ENCODE results near the gene LRRN1. TPM values are rescaled to one million over a fixed set of nuclear protein-coding genes. Genes with fewer than 3 reads are reported as not detected.

The LRRN1 gene
- not detected in 2 replicates for total RNA-seq (2014; rRNA removed; shearing (Covaris generic))

DNA sequence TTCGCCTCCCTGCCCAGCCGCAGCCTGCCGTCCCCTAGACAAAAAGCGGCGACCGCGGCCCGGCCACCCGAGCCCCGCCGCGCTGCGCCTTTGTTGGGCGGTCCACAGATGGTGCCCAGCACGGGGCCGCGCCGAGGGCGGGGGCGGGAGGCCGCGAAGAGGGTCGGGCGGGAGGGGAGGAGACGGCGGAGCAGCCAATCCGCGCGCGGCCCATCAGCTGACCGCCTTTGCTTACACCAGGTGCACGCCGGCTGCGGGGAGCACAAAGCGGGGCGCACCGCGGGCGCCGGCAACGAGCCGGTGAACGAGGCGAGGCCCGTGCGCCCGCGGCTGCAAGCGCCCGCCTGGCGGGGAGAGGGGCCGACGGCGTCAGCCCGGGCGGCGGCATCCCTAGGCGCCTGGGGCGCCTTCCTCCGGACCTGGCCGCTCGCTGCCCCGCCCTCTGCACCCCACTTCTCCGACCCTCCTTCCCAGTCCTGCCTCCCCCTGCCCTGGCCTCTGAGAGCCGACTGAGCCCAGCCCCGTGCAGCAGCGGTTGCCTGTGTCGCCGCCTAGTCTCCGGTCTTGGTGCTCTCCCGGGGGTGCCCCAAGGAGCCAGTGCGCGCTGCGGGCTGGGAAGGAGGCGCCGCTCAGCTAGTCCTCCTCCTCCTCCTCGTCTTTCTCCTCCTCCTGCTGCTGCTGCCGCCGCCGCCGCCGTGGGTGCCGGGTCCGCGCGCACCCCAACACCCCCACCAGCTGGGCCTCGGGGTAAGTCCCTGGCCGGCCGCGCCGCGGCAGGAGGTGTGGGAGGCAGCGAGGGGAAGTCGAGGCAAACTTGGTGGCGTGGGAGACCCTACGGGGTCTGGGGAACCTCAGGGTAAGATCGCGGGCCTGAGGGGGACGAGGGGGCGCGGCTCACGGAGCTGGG, at the start of gene LRRN1:
Gene LRRN1 (plus strand): TSS at position 259 of the 907 bp plus-strand sequence. CDS start 45,211 bp downstream, outside the sequence.
- Histone ChIP-seq H3K36me3 (no peaks in the 10 kb centered on the region), H3K4me1 (replicated peaks) (no peaks in the 10 kb centered on the region), H3K27ac (no peak within 1 kb of the TSS), H3K9me3 (replicated peaks) (no peaks in the 10 kb centered on the region), H3K4me3 (no peak within 1 kb of the TSS), H3K27me3 (replicated peaks) (peaks cover 16% of the 10 kb centered on the region)
- no peak for DNase-seq (ENCODE audit: low read depth in 1 of 2, low spot score in 2 of 2)

DNA sequence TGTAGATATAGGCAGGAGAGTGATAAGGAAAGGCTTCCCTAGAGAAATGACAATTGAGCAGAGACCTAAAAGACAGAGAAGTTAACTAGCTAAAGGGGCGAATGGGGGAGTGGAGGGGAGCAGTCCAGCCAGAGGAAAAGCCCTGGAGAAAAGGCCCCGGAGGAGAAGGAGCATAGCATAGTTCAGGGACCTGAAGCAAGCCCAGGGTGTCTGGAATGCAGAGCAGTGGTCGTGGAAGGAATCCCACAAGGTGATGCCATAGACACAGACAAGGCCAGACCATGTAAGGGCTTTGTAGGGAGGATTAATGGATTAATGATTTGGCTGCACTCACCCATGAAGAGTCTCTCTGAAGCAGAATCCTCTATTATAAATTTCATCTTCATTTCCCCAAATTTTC, 45.8 kb upstream of the LRRN1 start:
- DNase-seq (ENCODE audit: low read depth in 1 of 2, low spot score in 2 of 2) = no peak
- H3K4me3 ChIP-seq = no peak overlapping the region

GRCh38 chr3:3765661-3766060, 33.6 kb upstream of the LRRN1 start:
- Histone ChIP-seq H3K27me3 (replicated peaks) (no peaks in the 10 kb centered on the region), H3K36me3 (no peaks in the 10 kb centered on the region), H3K27ac (no peak overlapping the region), H3K4me1 (replicated peaks) (no peaks in the 10 kb centered on the region), H3K4me3 (no peak overlapping the region), H3K9me3 (replicated peaks) (no peaks in the 10 kb centered on the region; the same call in 1 of the 2 replicates)
- no peak for DNase-seq (ENCODE audit: low read depth in 1 of 2, low spot score in 2 of 2)

More for the DNA sequence above, 45.8 kb upstream of the LRRN1 start:
- Histone ChIP-seq H3K9me3 (replicated peaks) (peaks cover 3% of the 10 kb centered on the region; the same call in 1 of the 2 replicates), H3K27ac (no peak overlapping the region), H3K27me3 (replicated peaks) (no peaks in the 10 kb centered on the region), H3K4me1 (replicated peaks) (no peaks in the 10 kb centered on the region), H3K36me3 (no peaks in the 10 kb centered on the region)

GRCh38 chr3:3766140-3766539, 33.1 kb upstream of the LRRN1 start:
- Histone ChIP-seq H3K27ac (no peak overlapping the region), H3K27me3 (replicated peaks) (no peaks in the 10 kb centered on the region)

DNA sequence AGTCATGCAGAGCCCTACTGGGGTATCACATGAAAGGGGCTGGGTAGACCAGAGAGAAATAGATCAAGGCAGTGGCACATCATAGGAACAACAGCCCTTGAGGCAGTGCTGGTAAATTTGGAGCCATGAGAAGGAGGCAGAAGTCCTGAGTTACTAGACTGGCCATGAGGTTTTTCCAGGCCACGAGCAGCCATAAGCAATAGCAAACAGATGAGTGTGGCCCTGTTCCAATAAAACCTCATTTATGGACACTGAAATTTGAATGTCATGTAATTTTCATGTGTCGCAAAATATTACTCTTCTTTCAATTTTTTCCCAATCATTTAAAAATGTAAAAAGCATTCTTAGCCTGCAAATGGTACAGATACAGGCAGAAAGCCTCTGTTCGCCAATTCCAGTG, 28.1 kb upstream of the LRRN1 start:
- no peaks in the 10 kb centered on the region for H3K4me1 ChIP-seq (replicated peaks)
- no peaks in the 10 kb centered on the region for H3K9me3 ChIP-seq (replicated peaks)
- no peak for DNase-seq (ENCODE audit: low read depth in 1 of 2, low spot score in 2 of 2)
- no peak overlapping the region for H3K4me3 ChIP-seq
- H3K27ac ChIP-seq = no peak overlapping the region
- no peaks in the 10 kb centered on the region for H3K36me3 ChIP-seq
- no peaks in the 10 kb centered on the region for H3K27me3 ChIP-seq (replicated peaks)

More at GRCh38 chr3:3766140-3766539, 33.1 kb upstream of the LRRN1 start:
- H3K4me3 ChIP-seq = no peak overlapping the region
- no peak for DNase-seq (ENCODE audit: low read depth in 1 of 2, low spot score in 2 of 2)
- H3K4me1 ChIP-seq (replicated peaks) = no peaks in the 10 kb centered on the region
- H3K9me3 ChIP-seq (replicated peaks) = no peaks in the 10 kb centered on the region; the same call in 1 of the 2 replicates
- H3K36me3 ChIP-seq = no peaks in the 10 kb centered on the region

GRCh38 chr3:3771567-3771966, 27.7 kb upstream of the LRRN1 start:
- Histone ChIP-seq H3K27me3 (replicated peaks) (no peaks in the 10 kb centered on the region), H3K27ac (no peak overlapping the region), H3K4me1 (replicated peaks) (no peaks in the 10 kb centered on the region), H3K9me3 (replicated peaks) (no peaks in the 10 kb centered on the region), H3K4me3 (no peak overlapping the region), H3K36me3 (no peaks in the 10 kb centered on the region)
- no peak for DNase-seq (ENCODE audit: low read depth in 1 of 2, low spot score in 2 of 2)

- Histone ChIP-seq H3K27ac (no peak overlapping the region), H3K4me3 (no peak overlapping the region), H3K36me3 (no peaks in the 10 kb centered on the region), H3K9me3 (replicated peaks) (no peaks in the 10 kb centered on the region), H3K27me3 (replicated peaks) (no peaks in the 10 kb centered on the region), H3K4me1 (replicated peaks) (no peaks in the 10 kb centered on the region)
- no peak for DNase-seq (ENCODE audit: low read depth in 1 of 2, low spot score in 2 of 2)
Observed at GRCh38 chr3:3772338-3772737, 26.9 kb upstream of the LRRN1 start.

- Histone ChIP-seq H3K27ac (no peak overlapping the region), H3K36me3 (no peaks in the 10 kb centered on the region), H3K9me3 (replicated peaks) (no peaks in the 10 kb centered on the region), H3K4me3 (no peak overlapping the region), H3K4me1 (replicated peaks) (no peaks in the 10 kb centered on the region), H3K27me3 (replicated peaks) (no peaks in the 10 kb centered on the region)
- DNase-seq (ENCODE audit: low read depth in 1 of 2, low spot score in 2 of 2) = no peak
Observed at GRCh38 chr3:3772920-3773319, 26.3 kb upstream of the LRRN1 start.

DNA sequence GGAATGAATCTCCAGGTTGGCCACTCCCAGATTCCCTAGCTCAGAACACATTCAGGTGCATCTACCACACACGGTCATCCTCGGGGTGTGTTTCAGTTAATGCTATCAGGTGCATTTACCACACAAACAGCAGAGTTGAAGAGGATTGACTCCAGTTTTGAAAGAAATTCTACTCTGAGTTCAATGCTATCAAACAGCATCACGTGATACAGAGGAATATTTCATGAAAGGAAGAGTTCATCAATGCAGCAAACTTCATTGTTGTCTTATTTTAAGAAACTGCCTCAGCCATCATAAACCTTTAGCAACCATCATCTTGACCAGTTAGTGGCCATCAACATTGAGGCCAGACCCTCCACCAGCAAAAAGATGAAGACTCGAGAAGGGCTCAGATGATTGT, 22.6 kb upstream of the LRRN1 start:
- Histone ChIP-seq H3K36me3 (no peaks in the 10 kb centered on the region), H3K4me3 (no peak overlapping the region), H3K27me3 (replicated peaks) (no peaks in the 10 kb centered on the region), H3K27ac (no peak overlapping the region), H3K4me1 (replicated peaks) (no peaks in the 10 kb centered on the region), H3K9me3 (replicated peaks) (no peaks in the 10 kb centered on the region)
- DNase-seq (ENCODE audit: low read depth in 1 of 2, low spot score in 2 of 2) = no peak

- no peak overlapping the region for H3K4me3 ChIP-seq
- no peaks in the 10 kb centered on the region for H3K9me3 ChIP-seq (replicated peaks)
- no peaks in the 10 kb centered on the region for H3K4me1 ChIP-seq (replicated peaks)
Observed at GRCh38 chr3:3778216-3778615, 21.0 kb upstream of the LRRN1 start.

GRCh38 chr3:3778641-3779270, 20.5 kb upstream of the LRRN1 start:
- H3K27ac ChIP-seq = no peak overlapping the region
- H3K4me3 ChIP-seq = no peak overlapping the region
- no peak for DNase-seq (ENCODE audit: low read depth in 1 of 2, low spot score in 2 of 2)

More at GRCh38 chr3:3778216-3778615, 21.0 kb upstream of the LRRN1 start:
- no peak for DNase-seq (ENCODE audit: low read depth in 1 of 2, low spot score in 2 of 2)
- no peak overlapping the region for H3K27ac ChIP-seq
- H3K27me3 ChIP-seq (replicated peaks) = no peaks in the 10 kb centered on the region
- H3K36me3 ChIP-seq = no peaks in the 10 kb centered on the region

DNA sequence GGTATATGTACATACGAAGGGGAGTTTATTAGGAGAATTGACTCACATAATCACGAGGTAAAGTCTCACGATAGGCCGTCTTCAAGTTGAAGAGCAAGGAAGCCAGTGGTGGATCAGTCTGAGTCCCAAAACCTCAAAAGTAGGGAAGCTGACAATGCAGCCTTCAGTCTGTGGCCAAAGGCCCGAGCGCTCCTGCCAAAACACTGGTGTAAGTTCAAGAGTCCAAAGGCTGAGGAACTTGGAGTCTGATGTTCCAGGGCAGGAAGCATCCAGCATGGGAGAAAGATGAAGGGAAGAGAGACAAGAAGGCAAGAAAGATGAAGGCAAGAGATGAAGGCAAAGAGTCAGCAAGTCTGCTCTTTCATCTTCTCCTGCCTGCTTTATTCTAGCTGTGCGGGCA, 16.8 kb upstream of the LRRN1 start:
- H3K4me3 ChIP-seq = no peak overlapping the region
- H3K36me3 ChIP-seq = no peaks in the 10 kb centered on the region
- H3K27ac ChIP-seq = no peak overlapping the region
- no peaks in the 10 kb centered on the region; the same call in 1 of the 2 replicates for H3K9me3 ChIP-seq (replicated peaks)
- H3K27me3 ChIP-seq (replicated peaks) = no peaks in the 10 kb centered on the region
- DNase-seq (ENCODE audit: low read depth in 1 of 2, low spot score in 2 of 2) = no peak
- no peaks in the 10 kb centered on the region for H3K4me1 ChIP-seq (replicated peaks)

More at GRCh38 chr3:3778641-3779270, 20.5 kb upstream of the LRRN1 start:
- Histone ChIP-seq H3K36me3 (no peaks in the 10 kb centered on the region), H3K4me1 (replicated peaks) (no peaks in the 10 kb centered on the region), H3K27me3 (replicated peaks) (no peaks in the 10 kb centered on the region), H3K9me3 (replicated peaks) (no peaks in the 10 kb centered on the region)

DNA sequence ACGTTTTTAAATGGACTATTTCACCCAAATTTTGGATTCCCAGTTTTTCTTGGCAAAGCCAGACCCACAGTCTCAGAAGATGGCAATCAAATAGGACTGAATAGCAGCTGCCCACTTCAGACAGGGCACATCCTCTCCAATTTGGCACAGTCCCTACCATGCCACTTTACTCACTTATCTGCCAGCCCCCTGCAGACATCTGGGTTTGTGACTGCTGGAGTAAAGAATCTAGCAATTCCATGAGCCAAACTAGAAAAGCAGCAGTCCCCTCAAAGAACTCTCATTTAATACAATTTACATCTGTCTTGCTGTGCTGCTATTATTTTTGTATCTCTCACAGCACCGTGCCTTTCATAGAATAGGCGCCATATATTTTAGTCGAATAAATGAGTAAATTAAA, 16.0 kb upstream of the LRRN1 start:
- H3K36me3 ChIP-seq = no peaks in the 10 kb centered on the region
- H3K4me3 ChIP-seq = no peak overlapping the region
- H3K27ac ChIP-seq = no peak overlapping the region
- no peaks in the 10 kb centered on the region for H3K4me1 ChIP-seq (replicated peaks)
- H3K9me3 ChIP-seq (replicated peaks) = no peaks in the 10 kb centered on the region; the same call in 1 of the 2 replicates
- DNase-seq (ENCODE audit: low read depth in 1 of 2, low spot score in 2 of 2) = no peak
- H3K27me3 ChIP-seq (replicated peaks) = no peaks in the 10 kb centered on the region

GRCh38 chr3:3783696-3784095, 15.5 kb upstream of the LRRN1 start:
- Histone ChIP-seq H3K9me3 (replicated peaks) (no peaks in the 10 kb centered on the region; the same call in 1 of the 2 replicates), H3K36me3 (no peaks in the 10 kb centered on the region), H3K27ac (no peak overlapping the region), H3K4me1 (replicated peaks) (no peaks in the 10 kb centered on the region), H3K4me3 (no peak overlapping the region), H3K27me3 (replicated peaks) (no peaks in the 10 kb centered on the region)
- DNase-seq (ENCODE audit: low read depth in 1 of 2, low spot score in 2 of 2) = no peak
